GM18868 (cell line): Measurements from ENCODE around the gene ZNF689.
"Not testable (repeated sequence)": the region's sequence is repeated elsewhere in the genome, so short reads cannot be mapped to it uniquely, and the experiment has no call there.

Experiments
- ATAC-seq: cut with Tn5 transposase; IDR thresholded peaks from one replicate; pipeline ENCODE4 v1.9.1; 2021; ENCODE audit warnings: mild to moderate bottlenecking, moderate library complexity; ENCODE audit not compliant: unreplicated experiment

Gene ZNF689

GRCh38 chr16:30637139-30637538, 26.9 kb upstream of the ZNF689 start:
- ATAC-seq, result not testable (repeated sequence)

- ATAC-seq, result no peak
Observed at GRCh38 chr16:30636599-30636998, 26.4 kb upstream of the ZNF689 start.

- ATAC-seq, result no peak
Observed at GRCh38 chr16:30633526-30633925, 23.3 kb upstream of the ZNF689 start.

GRCh38 chr16:30632454-30632853, 22.3 kb upstream of the ZNF689 start:
- ATAC-seq, result not testable (repeated sequence)

- no peak for ATAC-seq
Observed at GRCh38 chr16:30628628-30629540, 18.7 kb upstream of the ZNF689 start.

- ATAC-seq, result no peak
Observed at GRCh38 chr16:30626236-30626635, 16.0 kb upstream of the ZNF689 start.

- no peak for ATAC-seq
Observed at GRCh38 chr16:30623536-30624283, 13.5 kb upstream of the ZNF689 start.

GRCh38 chr16:30622455-30623032, 12.4 kb upstream of the ZNF689 start:
- no peak for ATAC-seq

GRCh38 chr16:30621765-30622164, 11.6 kb upstream of the ZNF689 start:
- ATAC-seq, result no peak

GRCh38 chr16:30620169-30620568, 10.0 kb upstream of the ZNF689 start:
- no peak for ATAC-seq

- no peak for ATAC-seq
Observed at GRCh38 chr16:30619638-30620037, 9.4 kb upstream of the ZNF689 start.

GRCh38 chr16:30619202-30619601, 9.0 kb upstream of the ZNF689 start:
- ATAC-seq, result no peak

- ATAC-seq, result no peak
Observed at GRCh38 chr16:30615358-30616091, 5.3 kb upstream of the ZNF689 start.

GRCh38 chr16:30609002-30609925, 925 bp downstream of the ZNF689 start:
- peak; percentile 8 for ATAC-seq

GRCh38 chr16:30606004-30606403, 4.2 kb downstream of the ZNF689 start:
- no peak for ATAC-seq

GRCh38 chr16:30605158-30605557, 5.0 kb downstream of the ZNF689 start:
- no peak for ATAC-seq

- ATAC-seq, result no peak
Observed at GRCh38 chr16:30604316-30604947, 5.8 kb downstream of the ZNF689 start.

GRCh38 chr16:30603945-30604315, 6.3 kb downstream of the ZNF689 start:
- no peak for ATAC-seq

- no peak for ATAC-seq
Observed at GRCh38 chr16:30602616-30603277, 7.4 kb downstream of the ZNF689 start.
